OCI-LY3 (cell line): ENCODE results near the gene MAPK8IP1.

ENCODE experiments used
- H2AFZ ChIP-seq: fragments of 200-600, 300-600 bp; shearing (Covaris generic); 2 replicates; pipeline ENCODE4 v1.6.0; 2014; ENCODE audit warnings: antibody characterized with exemption, low read depth, low read length
- H3K27ac ChIP-seq: fragments of 200-600, 300-600 bp; sonication (generic); 2 replicates; pipeline ENCODE4 v1.5.1; 2014; ENCODE audit warnings: mild to moderate bottlenecking, low read length, moderate library complexity, mixed read lengths
- H3K27me3 ChIP-seq: fragments of 200-600, 300-600 bp; sonication (generic); 2 replicates; pipeline ENCODE4 v1.6.1; 2014; ENCODE audit warnings: low read depth, low read length, mixed read lengths
- H3K36me3 ChIP-seq: fragments of 200-600, 300-600 bp; sonication (generic); replicated peaks from 2 replicates; pipeline ENCODE3; 2014; ENCODE audit warnings: low read depth, low read length, mixed read lengths
- H3K4me1 ChIP-seq: fragments of 300-600, 200-600 bp; sonication (generic); 2 replicates; pipeline ENCODE4 v1.6.1; 2014; ENCODE audit warnings: low read length, mixed read lengths
- H3K4me2 ChIP-seq: fragments of 200-600, 300-600 bp; sonication (generic); 2 replicates; pipeline ENCODE4 v1.6.1; 2014; ENCODE audit warnings: low read length, mixed read lengths
- H3K4me3 ChIP-seq: fragments of 300-600, 200-600 bp; sonication (generic); 2 replicates; pipeline ENCODE4 v1.5.1; 2014; ENCODE audit warnings: antibody characterized with exemption, mild to moderate bottlenecking, low read length, moderate library complexity
- H3K79me2 ChIP-seq: fragments of 300-600, 200-600 bp; shearing (Covaris generic); 2 replicates; pipeline ENCODE4 v1.6.1; 2014; ENCODE audit warnings: mild to moderate bottlenecking, low read length, mixed read lengths
- H3K9ac ChIP-seq: fragments of 300-600, 200-600 bp; shearing (Covaris generic); 2 replicates; pipeline ENCODE4 v1.6.0; 2014; ENCODE audit warnings: mild to moderate bottlenecking, low read length, moderate library complexity
- H3K9me3 ChIP-seq: fragments of 200-600, 300-600 bp; shearing (Covaris generic); 2 replicates; pipeline ENCODE4 v1.6.1; 2014; ENCODE audit warnings: low read length, mixed read lengths; ENCODE audit not compliant: insufficient read depth
- H4K20me1 ChIP-seq: fragments of 200-600, 300-600 bp; sonication (generic); 2 replicates; pipeline ENCODE4 v1.6.1; 2016; ENCODE audit warnings: low read length, mixed read lengths; ENCODE audit not compliant: insufficient read depth
- CTCF ChIP-seq: fragments of 200-600, 300-600 bp; sonication (generic); IDR thresholded peaks from 2 replicates; pipeline ENCODE4 v1.5.1; 2014; ENCODE audit warnings: antibody characterized with exemption, low read length, low read depth
- EZH2phosphoT487 ChIP-seq: fragments of 200-600 bp; shearing (Covaris generic); IDR thresholded peaks from 2 replicates; pipeline ENCODE4 v1.6.1; 2018; ENCODE audit warnings: antibody characterized with exemption, mixed run types, low read depth

Gene MAPK8IP1

GRCh38 chr11:45852018-45852711 lies 33.3 kb upstream of the MAPK8IP1 start:
- H3K27me3 ChIP-seq, result no peaks in the 10 kb centered on the region
- H2AFZ ChIP-seq, result no peak overlapping the region
- peak overlapping the region; percentile 58 for H3K4me3 ChIP-seq
- 0 out of 2 replicates have a peak overlapping the region, but pooled peaks have one; percentile 16 for H3K9ac ChIP-seq
- H3K27ac ChIP-seq, result peak overlapping the region; percentile 58
- H3K4me1 ChIP-seq, result peaks cover 40% of the 10 kb centered on the region
- H3K79me2 ChIP-seq, result peaks cover 85% of the 10 kb centered on the region
- no peaks in the 10 kb centered on the region for H3K9me3 ChIP-seq
- peaks cover 11% of the 10 kb centered on the region for H3K36me3 ChIP-seq
- H3K4me2 ChIP-seq, result peak overlapping the region; percentile 86
- H4K20me1 ChIP-seq, result peaks cover 72% of the 10 kb centered on the region
- TF ChIP-seq EZH2phosphoT487, result no peak
- TF ChIP-seq CTCF, result no peak

DNA sequence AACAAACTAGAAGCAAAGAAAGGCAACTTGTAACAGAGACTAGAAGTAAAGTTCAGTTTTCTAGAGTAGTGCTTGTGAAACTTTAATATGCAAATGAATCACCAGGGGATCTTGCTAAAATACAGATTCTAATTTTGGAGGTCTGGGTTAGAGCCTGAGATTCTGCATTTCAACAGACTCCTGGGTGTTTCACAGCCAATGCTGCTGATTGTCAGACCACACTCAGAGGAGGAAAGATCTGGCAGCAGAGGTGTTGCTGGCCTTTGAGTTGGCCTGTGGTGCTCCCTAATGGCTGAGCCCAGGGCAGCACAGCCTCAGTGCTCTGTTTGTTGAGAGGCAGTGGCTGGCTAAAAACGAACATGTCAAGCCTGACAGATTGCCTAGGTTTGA lies 32.7 kb upstream of the MAPK8IP1 start:
- Histone ChIP-seq H3K27ac (peak overlapping the region; percentile 58), H3K9ac (0 out of 2 replicates have a peak overlapping the region, but pooled peaks have one; percentile 16), H4K20me1 (peaks cover 72% of the 10 kb centered on the region), H3K4me2 (peak overlapping the region; percentile 86), H3K79me2 (peaks cover 82% of the 10 kb centered on the region), H3K27me3 (no peaks in the 10 kb centered on the region), H3K9me3 (no peaks in the 10 kb centered on the region), H3K36me3 (peaks cover 16% of the 10 kb centered on the region), H2AFZ (no peak overlapping the region), H3K4me3 (peak overlapping the region; percentile 58), H3K4me1 (peaks cover 40% of the 10 kb centered on the region)
- TF ChIP-seq EZH2phosphoT487 (no peak), CTCF (peak; percentile 37; the same call in 1 of the 2 replicates)

GRCh38 chr11:45853332-45854219 lies 31.9 kb upstream of the MAPK8IP1 start:
- Histone ChIP-seq H3K4me2 (no peak overlapping the region), H3K36me3 (peaks cover 19% of the 10 kb centered on the region), H3K9me3 (no peaks in the 10 kb centered on the region), H3K27ac (no peak overlapping the region), H4K20me1 (peaks cover 64% of the 10 kb centered on the region), H2AFZ (no peak overlapping the region), H3K27me3 (no peaks in the 10 kb centered on the region), H3K4me1 (peaks cover 36% of the 10 kb centered on the region), H3K9ac (no peak overlapping the region), H3K4me3 (no peak overlapping the region), H3K79me2 (peaks cover 74% of the 10 kb centered on the region)
- TF ChIP-seq CTCF, result no peak
- no peak for TF ChIP-seq EZH2phosphoT487

- H3K4me1 ChIP-seq, result peaks cover 29% of the 10 kb centered on the region
- peaks cover 28% of the 10 kb centered on the region for H3K36me3 ChIP-seq
- peaks cover 52% of the 10 kb centered on the region for H4K20me1 ChIP-seq
These were observed 30.1 kb upstream of the MAPK8IP1 start for GRCh38 chr11:45855308-45855707.

More at GRCh38 chr11:45855308-45855707, 30.1 kb upstream of the MAPK8IP1 start:
- no peaks in the 10 kb centered on the region for H3K9me3 ChIP-seq
- H3K4me2 ChIP-seq, result no peak overlapping the region
- TF ChIP-seq CTCF, result no peak
- TF ChIP-seq EZH2phosphoT487, result no peak
- H3K9ac ChIP-seq, result no peak overlapping the region
- H3K27me3 ChIP-seq, result no peaks in the 10 kb centered on the region
- no peak overlapping the region for H2AFZ ChIP-seq
- no peak overlapping the region for H3K4me3 ChIP-seq
- no peak overlapping the region for H3K27ac ChIP-seq
- peaks cover 56% of the 10 kb centered on the region for H3K79me2 ChIP-seq
